ENCODE data around the gene TIMP3.

The TIMP3 gene

GRCh38 chr22:32897400-32897799 lies 95.9 kb downstream of the TIMP3 start:
- DNase-seq: no peak

- no peak for DNase-seq
These were observed 99.6 kb downstream of the TIMP3 start for GRCh38 chr22:32900886-32901635.

GRCh38 chr22:32901925-32902324 lies 100.4 kb downstream of the TIMP3 start:
- no peak for DNase-seq

GRCh38 chr22:32903507-32903906 lies 102.0 kb downstream of the TIMP3 start:
- no peak for DNase-seq

- no peak for DNase-seq
These were observed 102.5 kb downstream of the TIMP3 start for GRCh38 chr22:32904044-32904443.

- DNase-seq: no peak
These were observed 103.9 kb downstream of the TIMP3 start for GRCh38 chr22:32905400-32905799.

- DNase-seq: no peak
These were observed 108.3 kb downstream of the TIMP3 start for GRCh38 chr22:32909581-32910428.

GRCh38 chr22:32910429-32910772 lies 108.9 kb downstream of the TIMP3 start:
- no peak for DNase-seq

- DNase-seq: no peak
These were observed 110.0 kb downstream of the TIMP3 start for GRCh38 chr22:32911503-32911902.

Measured in activated gamma-delta T cell treated with Interleukin-2 at 50 U/mL for 16 hours (primary cell).